HG03521 (cell line): ENCODE data around the gene ITGA8.

Experiments
- ATAC-seq: cut with Tn5 transposase; IDR thresholded peaks from one replicate; pipeline ENCODE4 v1.9.1; 2021; ENCODE audit warnings: mild to moderate bottlenecking, moderate library complexity; ENCODE audit not compliant: unreplicated experiment

Gene ITGA8

DNA sequence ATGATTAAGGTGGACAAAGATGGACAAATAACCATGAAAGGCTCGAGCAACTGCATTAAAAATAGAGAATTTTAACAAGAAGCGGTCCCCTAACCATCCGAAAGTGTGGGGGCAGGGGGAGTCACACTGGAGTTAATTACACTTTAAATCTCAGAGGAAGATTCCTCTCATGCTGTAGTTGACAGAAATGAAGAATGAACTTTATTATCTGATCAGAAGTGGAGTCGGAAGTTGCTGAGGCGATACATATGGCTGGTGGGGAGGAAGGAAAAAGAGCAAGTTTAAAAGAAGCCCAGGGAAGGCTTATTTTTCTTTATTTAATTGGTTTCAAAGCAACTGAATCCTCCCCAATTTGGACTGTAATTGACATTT, 246.3 kb downstream of the ITGA8 start:
- no peak for ATAC-seq

DNA sequence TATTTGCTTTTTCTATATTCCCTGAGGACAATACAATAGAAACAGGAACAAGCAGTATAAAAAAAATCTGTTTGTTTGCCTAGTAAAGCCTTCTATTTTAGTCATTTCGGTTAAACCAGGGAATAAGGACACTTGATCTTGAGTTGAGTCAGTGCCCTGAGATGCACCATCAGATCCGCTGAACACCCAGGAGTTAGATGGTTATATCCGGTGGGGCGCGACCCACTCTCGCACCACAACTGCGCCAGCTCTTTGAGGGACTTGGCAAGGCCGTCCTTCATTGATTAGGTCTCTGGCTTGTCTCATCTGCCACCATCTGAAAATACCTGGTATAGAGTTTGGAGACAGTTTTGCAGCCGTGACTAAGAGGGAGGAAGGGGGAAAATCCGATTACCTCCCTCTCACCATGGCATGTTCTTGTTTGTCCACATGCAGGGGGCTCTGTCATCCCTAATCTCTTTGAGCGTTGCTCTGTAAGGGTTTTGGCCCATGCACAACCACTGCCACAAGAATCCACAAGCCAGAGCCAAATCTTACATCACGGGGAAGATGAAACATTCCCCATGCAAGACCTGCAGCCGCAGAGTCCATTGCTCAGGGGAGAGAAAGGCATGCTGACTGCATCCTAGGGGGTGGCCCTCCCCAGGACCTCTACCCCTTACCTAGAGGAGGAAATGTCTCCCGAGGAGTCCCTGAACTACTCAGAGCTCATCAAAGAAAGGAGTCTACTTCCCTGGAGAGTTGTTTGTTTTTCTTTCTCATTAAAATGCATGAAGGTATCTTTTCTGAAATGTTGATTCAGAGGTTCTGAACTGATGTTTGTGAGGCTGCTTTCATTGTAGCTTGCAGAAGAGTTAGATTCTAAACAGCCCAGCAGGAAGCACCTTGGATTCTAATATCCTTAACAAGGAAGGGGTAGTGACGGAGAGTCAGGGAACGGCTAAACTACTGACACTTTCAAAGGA, 247.0 kb downstream of the ITGA8 start:
- ATAC-seq: no peak

DNA sequence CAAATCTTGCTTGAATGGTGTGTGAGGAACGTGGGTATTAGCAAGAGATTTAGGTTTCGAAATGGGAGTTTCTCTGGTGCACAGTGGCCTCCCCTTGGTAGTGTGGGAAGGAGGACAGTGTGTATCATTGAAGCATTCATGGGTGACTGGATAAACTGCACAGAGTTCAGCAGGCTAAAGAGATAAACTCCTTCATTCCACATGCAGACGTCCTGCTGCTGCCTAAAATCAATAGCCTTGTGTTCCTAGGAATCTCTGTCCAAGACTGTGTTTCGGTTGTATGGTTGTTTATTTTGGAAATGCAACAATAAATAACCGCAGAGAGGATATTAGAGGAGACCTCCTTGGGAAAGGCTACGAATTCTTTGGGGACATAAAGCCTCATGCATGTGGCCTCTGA, 247.7 kb downstream of the ITGA8 start:
- no peak for ATAC-seq

DNA sequence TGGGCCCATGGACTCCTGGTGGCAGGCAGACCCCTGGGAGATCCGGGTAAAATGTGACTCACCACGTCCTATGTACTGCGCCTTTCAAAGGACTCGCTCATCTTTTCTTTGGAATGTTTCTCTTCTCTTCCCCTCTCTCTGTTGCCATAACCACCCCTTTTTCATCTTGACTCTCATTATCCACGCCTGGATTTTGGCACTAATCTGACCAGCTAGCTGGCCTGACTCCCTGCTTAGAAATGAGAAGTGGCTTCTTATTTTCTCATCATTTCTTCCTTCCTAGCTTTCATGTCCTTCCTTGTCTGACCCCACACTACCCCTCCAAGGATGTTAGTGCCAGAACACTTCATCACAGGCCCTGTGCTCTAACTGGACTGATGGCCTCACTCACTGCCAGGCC, 250.6 kb downstream of the ITGA8 start:
- ATAC-seq: no peak

DNA sequence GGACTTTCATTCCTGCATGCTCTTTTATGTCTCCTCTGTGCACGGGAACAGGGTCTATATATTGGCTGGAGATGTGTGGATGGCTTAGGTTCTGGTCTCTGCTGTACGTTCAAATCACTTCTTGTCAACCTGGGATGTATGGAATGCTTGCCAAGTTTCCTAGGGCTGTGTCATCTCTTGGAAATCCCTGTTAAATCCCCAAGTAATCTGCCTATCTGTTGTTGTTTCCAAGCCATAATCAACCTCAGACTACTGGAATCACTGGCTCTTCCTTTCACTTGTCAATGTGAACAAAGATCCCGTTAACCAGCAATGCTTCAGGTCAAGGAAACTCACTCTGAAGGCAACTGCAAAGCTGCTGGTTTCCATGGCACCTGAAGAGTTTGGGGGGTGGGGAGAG, 255.3 kb downstream of the ITGA8 start:
- no peak for ATAC-seq
